NCI-H510A treated with DMSO at 0.1 percent for 48 hours (cell line): ENCODE data around the gene ATG4C.

Experiments used
- DNase-seq: peaks from one replicate; lab custom pipeline; 2025; lab: John Stamatoyannopoulos, UW

Gene ATG4C

GRCh38 chr1:62841587-62842169 is 57.7 kb downstream of the ATG4C start:
- peak; percentile 90 for DNase-seq

- no peak for DNase-seq
Observed at GRCh38 chr1:62844030-62844429, 60.1 kb downstream of the ATG4C start.

GRCh38 chr1:62849031-62849430 is 65.1 kb downstream of the ATG4C start:
- DNase-seq: no peak

GRCh38 chr1:62852253-62852652 is 68.3 kb downstream of the ATG4C start:
- DNase-seq: no peak

- DNase-seq: no peak
Observed at GRCh38 chr1:62856960-62857359, 73.0 kb downstream of the ATG4C start.

GRCh38 chr1:62869217-62869754 is 85.4 kb downstream of the ATG4C start:
- DNase-seq: no peak

GRCh38 chr1:62870148-62870547 is 86.2 kb downstream of the ATG4C start:
- DNase-seq: no peak

- no peak for DNase-seq
Observed at GRCh38 chr1:62875676-62876075, 91.7 kb downstream of the ATG4C start.

- no peak for DNase-seq
Observed at GRCh38 chr1:62876535-62876934, 92.6 kb downstream of the ATG4C start.

- no peak for DNase-seq
Observed at GRCh38 chr1:62877579-62877978, 93.6 kb downstream of the ATG4C start.

GRCh38 chr1:62879962-62880361 is 96.0 kb downstream of the ATG4C start:
- no peak for DNase-seq

- DNase-seq: peak; percentile 49
Observed at GRCh38 chr1:62882201-62883104, 98.5 kb downstream of the ATG4C start.

- DNase-seq: no peak
Observed at GRCh38 chr1:62884156-62884740, 100.3 kb downstream of the ATG4C start.

- DNase-seq: no peak
Observed at GRCh38 chr1:62887799-62888507, 104.0 kb downstream of the ATG4C start.

GRCh38 chr1:62891956-62892562 is 108.1 kb downstream of the ATG4C start:
- DNase-seq: no peak

GRCh38 chr1:62897788-62898187 is 113.9 kb downstream of the ATG4C start:
- no peak for DNase-seq

GRCh38 chr1:62900566-62900965 is 116.6 kb downstream of the ATG4C start:
- DNase-seq: no peak

GRCh38 chr1:62901650-62902049 is 117.7 kb downstream of the ATG4C start:
- no peak for DNase-seq

- DNase-seq: no peak
Observed at GRCh38 chr1:62903522-62903921, 119.6 kb downstream of the ATG4C start.

GRCh38 chr1:62903982-62904855 is 120.3 kb downstream of the ATG4C start:
- peak; percentile 57 for DNase-seq

GRCh38 chr1:62904856-62905225 is 120.9 kb downstream of the ATG4C start:
- DNase-seq: peak; percentile 85
